SK-N-SH treated with all-trans-retinoic acid at 6 μM for 48 hours (cell line): Measurements from ENCODE around the gene GRK5.

Experiments used
- BACH2 ChIP-seq: fragments of 250-450 bp; sonication (Bioruptor Pico); IDR thresholded peaks from 2 replicates; pipeline ENCODE4 v1.9.0; 2021; ENCODE audit warnings: mild to moderate bottlenecking, borderline replicate concordance
- OSR1 ChIP-seq: fragments of 250-450 bp; sonication (Bioruptor Pico); IDR thresholded peaks from 2 replicates; pipeline ENCODE4 v1.8.0; 2022; ENCODE audit warnings: moderate library complexity, mild to moderate bottlenecking, inconsistent platforms
- PATZ1 ChIP-seq: fragments of 250-450 bp; sonication (Bioruptor Pico); IDR thresholded peaks from 2 replicates; pipeline ENCODE4 v1.8.0; 2020; ENCODE audit warnings: mild to moderate bottlenecking, moderate library complexity, borderline replicate concordance
- PPARA ChIP-seq: fragments of 250-450 bp; sonication (Bioruptor Pico); IDR thresholded peaks from 2 replicates; pipeline ENCODE4 v1.5.0; 2020; ENCODE audit warnings: mild to moderate bottlenecking, borderline replicate concordance
- ZFP30 ChIP-seq: fragments of 450-650 bp; formaldehyde crosslinking; IDR thresholded peaks from 2 replicates; pipeline ENCODE4 v1.5.0; 2022; ENCODE audit warnings: mild to moderate bottlenecking, moderate library complexity
- ZNF565 ChIP-seq: fragments of 450-650 bp; formaldehyde crosslinking; conservative IDR thresholded peaks from 2 replicates; pipeline ENCODE4 v1.5.0; 2020; ENCODE audit warnings: low read depth, mild to moderate bottlenecking, moderate library complexity
- TF ChIP-seq, protein P1 (sequence below): fragments of 250-450 bp; sonication (Bioruptor Pico); IDR thresholded peaks from 2 replicates; pipeline ENCODE4 v1.5.1; 2020; ENCODE audit warnings: low read depth, mild to moderate bottlenecking, moderate library complexity

DNA sequence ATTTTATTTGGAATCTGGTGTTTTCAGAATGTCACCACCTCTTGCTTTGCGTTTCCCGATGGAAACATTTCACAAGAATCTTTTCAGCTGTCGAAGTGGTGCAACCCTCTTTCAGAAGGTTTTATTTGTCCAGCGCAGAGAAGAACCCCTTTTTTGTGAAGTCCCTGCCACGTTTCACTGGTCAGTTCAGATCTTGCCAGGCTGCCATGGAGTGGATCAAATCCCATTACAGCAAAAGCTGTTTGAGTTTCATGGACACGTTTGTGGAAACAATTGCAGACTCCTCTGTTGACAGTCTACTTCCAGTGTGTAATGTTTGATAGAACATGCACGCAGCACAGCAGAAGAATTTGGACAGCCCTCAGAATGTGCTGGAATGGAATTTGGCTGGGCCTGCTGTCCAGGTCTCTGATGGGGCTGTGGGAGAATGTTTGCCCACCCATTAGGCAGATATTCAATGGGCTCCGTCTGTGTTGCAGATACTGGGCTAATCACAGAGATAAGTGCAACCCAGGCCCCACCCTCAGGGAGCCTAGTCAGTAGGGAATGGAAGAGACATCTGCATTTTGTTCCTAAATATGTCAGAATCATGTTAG is 143.2 kb downstream of the GRK5 start:
- no peak for TF ChIP-seq ZNF565 (CRISPR knock-in tag)
- no peak for TF ChIP-seq PATZ1
- TF ChIP-seq, protein P1, sequence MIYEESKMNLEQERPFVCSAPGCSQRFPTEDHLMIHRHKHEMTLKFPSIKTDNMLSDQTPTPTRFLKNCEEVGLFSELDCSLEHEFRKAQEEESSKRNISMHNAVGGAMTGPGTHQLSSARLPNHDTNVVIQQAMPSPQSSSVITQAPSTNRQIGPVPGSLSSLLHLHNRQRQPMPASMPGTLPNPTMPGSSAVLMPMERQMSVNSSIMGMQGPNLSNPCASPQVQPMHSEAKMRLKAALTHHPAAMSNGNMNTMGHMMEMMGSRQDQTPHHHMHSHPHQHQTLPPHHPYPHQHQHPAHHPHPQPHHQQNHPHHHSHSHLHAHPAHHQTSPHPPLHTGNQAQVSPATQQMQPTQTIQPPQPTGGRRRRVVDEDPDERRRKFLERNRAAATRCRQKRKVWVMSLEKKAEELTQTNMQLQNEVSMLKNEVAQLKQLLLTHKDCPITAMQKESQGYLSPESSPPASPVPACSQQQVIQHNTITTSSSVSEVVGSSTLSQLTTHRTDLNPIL (CRISPR knock-in tag), result no peak
- TF ChIP-seq ZFP30 (CRISPR knock-in tag), result no peak
- TF ChIP-seq PPARA (CRISPR knock-in tag), result no peak
- no peak for TF ChIP-seq BACH2 (CRISPR knock-in tag)
- TF ChIP-seq OSR1 (CRISPR knock-in tag), result no peak
